Measurements from ENCODE around the gene NDUFB7.

DNA sequence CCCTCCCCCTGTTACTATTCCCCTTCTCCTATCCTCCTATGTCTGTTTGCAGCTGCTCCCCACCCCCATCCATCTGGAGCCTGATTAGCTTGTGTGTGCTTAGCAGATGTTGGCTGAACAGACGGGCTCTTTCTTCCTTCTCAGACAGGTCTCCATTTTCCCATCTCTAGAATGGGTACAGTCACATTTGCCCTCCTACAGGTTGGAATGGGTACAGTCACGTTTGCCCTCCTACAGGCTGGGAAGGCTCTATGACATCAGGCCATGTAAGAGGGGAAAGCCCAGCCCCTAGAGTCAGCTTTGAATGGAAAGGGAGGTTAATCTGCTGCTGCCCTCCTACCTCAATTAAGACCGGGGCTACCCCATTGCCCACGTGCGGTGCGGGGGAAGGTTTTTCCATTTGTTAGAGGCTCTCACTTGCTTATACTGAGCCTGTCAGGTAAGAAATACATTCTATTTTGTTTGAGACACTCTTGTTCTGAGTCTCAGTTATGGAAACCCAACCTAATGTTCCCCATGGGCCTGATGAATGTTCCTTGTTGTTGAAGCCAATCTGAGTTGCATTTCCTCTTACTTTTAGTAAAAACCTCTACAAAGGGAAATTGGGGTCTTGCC, 8.9 kb upstream of the NDUFB7 start:
- TF ChIP-seq, protein P1, sequence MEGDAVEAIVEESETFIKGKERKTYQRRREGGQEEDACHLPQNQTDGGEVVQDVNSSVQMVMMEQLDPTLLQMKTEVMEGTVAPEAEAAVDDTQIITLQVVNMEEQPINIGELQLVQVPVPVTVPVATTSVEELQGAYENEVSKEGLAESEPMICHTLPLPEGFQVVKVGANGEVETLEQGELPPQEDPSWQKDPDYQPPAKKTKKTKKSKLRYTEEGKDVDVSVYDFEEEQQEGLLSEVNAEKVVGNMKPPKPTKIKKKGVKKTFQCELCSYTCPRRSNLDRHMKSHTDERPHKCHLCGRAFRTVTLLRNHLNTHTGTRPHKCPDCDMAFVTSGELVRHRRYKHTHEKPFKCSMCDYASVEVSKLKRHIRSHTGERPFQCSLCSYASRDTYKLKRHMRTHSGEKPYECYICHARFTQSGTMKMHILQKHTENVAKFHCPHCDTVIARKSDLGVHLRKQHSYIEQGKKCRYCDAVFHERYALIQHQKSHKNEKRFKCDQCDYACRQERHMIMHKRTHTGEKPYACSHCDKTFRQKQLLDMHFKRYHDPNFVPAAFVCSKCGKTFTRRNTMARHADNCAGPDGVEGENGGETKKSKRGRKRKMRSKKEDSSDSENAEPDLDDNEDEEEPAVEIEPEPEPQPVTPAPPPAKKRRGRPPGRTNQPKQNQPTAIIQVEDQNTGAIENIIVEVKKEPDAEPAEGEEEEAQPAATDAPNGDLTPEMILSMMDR (IDR thresholded peaks at IDR 0.05; ENCODE audit: low read length): no peak
- no peak for TF ChIP-seq EZH2phosphoT487 (IDR thresholded peaks at IDR 0.05; ENCODE audit: low read length)

Measured in MM.1S (cell line).